GM19468 (cell line): ENCODE measurements around the gene CDH1.
A peak's percentile ranks its signal among the peaks of the same experiment; 100 is the strongest.

Experiments
- ATAC-seq: cut with Tn5 transposase; IDR thresholded peaks from one replicate; pipeline ENCODE4 v1.9.1; 2021; ENCODE audit warnings: mild to moderate bottlenecking, moderate library complexity, moderate number of reproducible peaks; ENCODE audit not compliant: unreplicated experiment; ENCODE audit errors: extremely low read depth

Gene CDH1

DNA sequence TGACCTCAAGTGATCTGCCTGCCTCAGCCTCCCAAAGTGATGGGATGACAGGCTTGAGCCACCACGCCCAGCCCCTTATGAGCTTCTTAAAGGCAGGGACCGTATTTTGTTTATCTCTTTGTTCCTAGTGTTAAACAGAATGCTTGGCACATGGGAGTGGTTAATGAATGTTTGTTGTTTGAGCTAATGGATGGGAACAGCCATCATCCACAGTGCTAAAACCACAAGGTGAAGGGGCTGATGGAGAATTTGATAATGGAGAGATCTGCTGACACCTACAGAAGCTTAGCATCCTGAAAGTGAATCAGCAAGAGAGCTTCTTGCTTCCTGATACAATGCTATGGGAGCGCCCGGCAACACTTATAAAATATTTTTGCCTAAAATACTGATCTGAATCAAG, 8.6 kb upstream of the CDH1 start:
- ATAC-seq: no peak

DNA sequence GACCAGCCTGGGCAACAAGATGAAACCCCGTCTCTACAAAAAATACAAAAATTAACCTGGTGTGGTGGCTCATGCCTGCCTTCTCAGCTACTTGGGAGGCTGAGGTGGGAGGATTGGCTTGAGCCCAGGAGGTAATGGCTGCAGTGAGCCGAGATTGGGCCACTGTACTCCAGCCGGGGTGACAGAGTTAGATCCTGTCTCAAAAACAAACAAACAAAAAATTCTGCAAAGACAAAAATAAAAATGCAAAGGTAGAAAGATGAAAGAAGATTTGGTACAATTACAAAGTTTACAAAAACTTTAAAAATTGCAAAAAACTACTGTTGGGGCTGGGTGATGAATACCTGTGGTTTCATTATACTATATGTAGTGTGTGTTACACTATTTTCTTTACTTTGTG, 5.5 kb upstream of the CDH1 start:
- no peak for ATAC-seq

DNA sequence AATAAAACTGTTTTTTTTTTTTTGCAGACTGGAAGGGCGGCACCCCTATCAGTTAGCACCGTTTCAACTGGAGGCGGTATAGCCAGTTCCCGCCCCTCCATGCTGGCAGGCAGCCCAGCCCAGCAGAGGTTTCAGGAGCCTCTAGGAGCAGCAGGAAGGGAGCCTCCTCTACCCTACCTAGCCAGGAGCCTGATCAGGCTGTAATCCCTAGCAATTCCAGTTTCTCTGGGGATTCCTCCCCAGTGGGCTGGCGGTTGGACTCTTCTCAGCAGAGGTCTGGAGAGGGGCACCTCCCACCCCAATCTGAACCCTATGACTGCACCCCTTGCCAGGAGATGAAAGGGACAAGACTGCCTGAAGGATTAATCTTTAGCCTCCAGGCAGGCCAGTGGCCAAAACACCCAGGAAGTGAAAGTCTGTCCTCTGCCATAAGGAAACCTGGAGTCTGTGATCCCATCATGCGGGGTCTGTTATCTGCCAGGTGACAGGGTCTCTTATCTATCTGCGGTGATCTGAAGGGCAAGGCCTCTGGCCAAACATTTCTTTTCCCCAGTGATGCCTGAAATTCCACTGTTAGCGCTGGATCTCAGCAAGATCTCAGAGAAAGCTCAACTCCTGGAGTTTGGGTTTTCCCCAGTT, 4.9 kb upstream of the CDH1 start:
- ATAC-seq: no peak

DNA sequence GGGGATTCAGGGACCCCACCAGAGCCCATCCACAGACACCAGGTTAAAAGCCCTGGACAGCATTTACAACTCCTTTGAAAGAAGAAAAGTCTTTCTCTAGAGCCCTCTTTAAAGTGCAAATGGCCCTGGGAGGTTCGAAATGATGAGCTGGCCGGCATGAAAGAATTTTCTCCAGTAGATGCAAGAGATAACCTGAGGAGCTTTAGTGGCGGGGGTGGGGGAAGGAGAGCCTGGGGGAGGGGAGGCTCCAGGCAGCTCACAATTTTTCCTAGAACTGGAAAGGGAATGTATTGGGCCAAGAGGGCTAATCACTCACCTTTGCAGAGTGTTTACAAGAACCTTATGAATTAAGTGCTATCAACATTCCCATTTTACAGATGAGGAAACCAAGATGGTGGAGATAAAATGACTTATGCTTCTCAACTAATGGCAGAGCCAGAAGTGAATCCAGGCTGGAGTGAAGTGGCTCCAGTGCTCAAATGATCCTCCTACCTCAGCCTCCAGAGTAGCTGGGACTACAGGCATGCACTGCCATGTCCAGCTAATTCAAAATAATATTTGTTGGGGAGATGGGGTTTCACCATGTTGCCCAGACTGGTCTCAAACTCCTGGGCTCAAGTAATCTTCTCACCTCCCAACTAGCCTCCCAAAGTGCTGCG, 4.2 kb upstream of the CDH1 start:
- no peak for ATAC-seq

DNA sequence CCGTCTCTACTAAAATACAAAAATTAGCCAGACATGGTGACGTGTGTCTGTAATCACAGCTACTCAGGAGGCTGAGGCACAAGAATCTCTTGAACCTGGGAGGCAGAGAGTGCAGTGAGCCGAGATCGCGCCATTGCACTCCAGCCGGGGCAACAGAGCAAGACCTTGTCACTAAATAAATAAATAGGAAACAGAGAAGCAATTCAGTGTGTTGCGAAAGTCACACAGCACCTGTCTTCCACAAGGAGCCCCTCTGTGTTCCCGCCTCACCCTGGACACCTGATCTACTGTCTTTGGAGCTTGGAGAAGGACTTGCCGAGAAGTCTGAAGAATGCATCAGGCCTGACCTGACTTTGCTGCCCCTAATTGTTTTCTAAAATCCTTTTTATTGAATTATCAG, 3.5 kb upstream of the CDH1 start:
- ATAC-seq: no peak

DNA sequence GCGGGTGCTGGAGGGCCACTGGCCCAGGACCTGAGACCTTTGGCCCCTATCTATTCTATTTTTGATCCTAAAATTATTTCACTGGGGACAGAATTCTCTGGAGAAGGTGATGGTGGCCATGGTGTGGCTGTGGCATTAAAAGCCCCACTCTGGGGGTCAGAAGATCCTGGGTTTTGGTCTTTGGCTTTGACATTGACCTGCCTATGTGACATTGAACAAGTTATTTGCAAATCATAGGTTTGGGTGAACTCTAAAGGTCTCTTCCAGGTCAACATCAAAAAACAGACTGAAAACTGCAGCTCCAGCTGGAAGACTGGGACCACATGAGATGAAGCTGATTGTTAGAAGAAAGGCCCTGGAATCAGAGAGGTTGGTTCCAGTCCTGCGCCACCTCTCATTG, 2.3 kb upstream of the CDH1 start:
- no peak for ATAC-seq

DNA sequence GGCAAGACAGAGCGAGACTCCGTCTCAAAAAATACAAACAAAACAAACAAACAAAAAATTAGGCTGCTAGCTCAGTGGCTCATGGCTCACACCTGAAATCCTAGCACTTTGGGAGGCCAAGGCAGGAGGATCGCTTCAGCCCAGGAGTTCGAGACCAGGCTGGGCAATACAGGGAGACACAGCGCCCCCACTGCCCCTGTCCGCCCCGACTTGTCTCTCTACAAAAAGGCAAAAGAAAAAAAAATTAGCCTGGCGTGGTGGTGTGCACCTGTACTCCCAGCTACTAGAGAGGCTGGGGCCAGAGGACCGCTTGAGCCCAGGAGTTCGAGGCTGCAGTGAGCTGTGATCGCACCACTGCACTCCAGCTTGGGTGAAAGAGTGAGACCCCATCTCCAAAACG, 531 bp upstream of the CDH1 start:
- no peak for ATAC-seq

DNA sequence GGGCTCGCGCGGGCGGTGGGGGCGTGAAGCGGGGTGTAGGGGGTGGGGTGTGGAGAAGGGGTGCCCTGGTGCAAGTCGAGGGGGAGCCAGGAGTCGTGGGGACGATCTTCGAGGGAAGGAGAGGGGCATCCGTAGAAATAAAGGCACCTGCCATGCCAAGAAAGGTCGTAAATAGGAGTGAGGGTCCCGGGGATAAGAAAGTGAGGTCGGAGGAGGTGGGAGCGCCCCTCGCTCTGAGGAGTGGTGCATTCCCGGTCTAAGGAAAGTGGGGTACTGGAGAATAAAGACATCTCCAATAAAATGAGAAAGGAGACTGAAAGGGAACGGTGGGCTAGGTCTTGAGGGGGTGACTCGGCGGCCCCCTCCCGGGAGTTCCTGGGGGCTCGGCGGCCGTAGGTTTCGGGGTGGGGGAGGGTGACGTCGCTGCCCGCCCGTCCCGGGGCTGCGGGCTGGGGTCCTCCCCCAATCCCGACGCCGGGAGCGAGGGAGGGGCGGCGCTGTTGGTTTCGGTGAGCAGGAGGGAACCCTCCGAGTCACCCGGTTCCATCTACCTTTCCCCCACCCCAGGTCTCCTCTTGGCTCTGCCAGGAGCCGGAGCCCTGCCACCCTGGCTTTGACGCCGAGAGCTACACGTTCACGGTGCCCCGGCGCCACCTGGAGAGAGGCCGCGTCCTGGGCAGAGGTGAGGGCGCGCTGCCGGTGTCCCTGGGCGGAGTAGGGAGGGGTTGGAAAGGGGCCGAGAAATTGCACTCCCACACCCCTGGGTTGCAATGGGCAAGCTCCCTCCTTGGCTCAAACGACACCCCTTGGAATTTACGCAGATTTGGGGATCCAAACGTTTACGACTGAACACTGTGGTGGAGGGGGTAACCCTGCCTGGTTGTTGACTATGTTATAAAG, 888 bp downstream of the CDH1 start:
- no peak for ATAC-seq

DNA sequence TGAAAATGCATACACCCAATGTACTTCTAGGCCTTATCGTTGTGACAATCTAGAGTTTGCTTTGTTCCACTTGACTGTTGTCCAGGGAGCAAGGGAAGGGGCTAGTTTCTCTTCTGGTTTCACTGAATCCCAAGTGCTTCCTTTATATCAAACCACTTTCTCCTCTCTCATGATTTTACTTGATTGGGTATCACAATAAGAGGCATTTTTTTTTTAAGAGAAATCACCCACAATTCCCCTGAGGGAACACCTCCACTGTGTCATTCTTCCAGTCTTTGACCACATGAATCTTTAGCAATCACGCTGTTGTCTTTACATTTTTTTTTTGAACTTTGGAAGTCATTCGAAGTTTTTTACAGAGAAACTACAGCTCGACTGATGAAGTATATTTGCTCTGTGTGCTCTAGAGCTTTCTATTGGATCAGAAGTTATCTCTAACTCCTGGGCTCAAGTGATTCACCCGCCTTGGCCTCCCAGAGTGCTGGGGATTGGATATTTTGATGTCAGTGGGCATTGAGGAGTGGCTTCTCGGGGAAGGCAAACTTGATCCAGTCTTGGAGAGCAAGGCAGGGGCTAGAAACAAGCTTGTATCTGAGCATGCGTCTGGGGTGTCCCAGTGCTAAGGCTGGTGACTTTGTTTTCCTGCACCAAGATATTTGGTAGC, 3.0 kb downstream of the CDH1 start:
- no peak for ATAC-seq

DNA sequence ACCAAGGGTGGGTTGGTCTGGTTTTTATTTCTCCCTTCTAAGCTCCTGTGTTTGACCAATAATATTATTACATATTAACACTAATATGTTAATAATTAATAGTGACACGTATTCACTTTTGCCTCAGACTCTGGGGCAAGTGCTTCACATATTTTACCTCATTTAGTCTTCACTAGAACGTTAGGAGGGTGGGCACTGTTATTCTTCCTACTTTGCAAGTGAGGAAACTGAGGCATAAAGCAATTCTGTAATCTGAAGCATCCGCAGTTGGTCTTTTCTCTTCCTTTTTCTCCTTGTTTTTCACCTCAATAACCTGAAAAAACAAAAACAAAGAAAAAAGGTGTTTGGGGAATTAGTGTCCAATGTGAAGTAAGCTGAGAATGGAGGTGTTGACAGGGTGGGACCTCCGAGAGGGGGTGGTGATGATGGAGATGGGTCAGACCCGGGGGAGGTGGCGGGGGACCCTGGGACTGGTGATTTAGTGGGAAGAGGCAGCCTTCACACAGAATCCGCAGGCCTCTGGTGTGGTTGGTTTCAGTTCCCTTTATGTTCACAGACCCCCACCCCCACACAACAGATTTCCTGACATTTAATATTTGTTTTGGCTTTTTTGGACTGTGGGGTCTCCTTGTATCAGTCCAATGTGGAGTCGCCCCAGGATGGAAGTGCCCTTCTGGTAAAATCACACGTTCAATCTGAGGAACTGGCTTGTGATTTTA, 3.7 kb downstream of the CDH1 start:
- no peak for ATAC-seq

DNA sequence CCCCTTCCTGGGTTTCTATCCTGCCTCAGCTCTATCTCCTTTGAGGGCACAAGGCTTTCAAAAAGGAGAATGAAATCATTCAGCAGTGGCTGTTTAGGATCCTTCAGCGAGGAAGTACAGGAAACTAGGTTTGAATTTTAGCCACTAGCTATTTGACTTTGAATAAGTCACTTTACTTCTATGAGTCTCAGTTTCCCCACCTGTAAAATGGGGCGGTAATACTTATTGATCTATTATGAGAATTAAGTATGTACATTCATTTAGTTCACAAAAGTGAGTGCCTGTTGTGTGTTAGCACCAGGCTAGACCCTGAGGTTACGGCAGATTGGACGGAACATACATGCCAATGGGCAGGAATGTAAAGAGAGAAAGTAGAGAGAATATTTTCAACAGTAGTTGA, 6.6 kb downstream of the CDH1 start:
- no peak for ATAC-seq

DNA sequence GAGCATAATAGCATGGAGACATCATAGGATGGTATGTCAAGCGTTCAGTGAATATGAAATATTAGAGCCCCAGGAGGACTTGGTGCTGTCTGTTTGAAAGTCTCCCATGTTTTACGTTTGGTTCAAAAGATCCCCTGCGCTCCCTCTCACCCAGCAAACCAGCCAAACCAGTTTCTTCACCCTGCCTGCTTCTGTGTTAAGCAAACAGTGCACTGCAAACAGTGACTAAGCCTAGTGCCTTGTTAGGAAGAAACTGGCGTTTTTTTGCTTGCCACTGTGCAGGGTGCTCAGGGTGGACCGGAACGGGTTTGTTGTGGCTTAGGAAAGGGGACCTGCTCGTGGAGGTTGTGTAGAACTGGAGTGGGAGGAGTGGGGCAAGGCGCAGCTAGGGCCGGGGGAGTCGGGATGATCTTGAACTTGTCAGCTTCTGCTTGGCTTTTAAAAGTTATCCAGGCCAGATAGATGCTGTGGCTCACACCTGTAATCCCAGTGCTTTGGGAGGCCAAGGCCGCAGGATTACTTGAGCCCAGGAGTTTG, 7.7 kb downstream of the CDH1 start:
- no peak for ATAC-seq

DNA sequence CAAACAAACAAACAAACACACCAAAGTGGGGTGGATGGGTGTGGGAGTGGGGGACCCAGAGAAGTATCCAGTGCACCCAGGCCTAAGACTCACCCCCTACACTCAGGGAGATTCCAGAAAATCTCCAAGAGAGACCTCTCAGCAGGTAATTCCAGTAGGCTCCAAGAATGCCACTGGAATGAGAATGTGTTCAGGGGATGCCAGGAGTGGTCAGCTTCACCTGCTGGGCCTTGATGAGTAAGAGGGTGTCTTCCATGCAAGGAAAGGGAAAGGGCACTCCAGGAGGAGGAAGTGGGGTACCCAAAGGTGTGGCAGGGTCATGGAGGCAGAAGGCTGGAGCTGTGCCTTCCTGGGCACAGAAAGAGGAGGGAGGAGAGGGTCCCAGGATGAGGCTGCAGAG, 9.9 kb downstream of the CDH1 start:
- ATAC-seq: no peak

DNA sequence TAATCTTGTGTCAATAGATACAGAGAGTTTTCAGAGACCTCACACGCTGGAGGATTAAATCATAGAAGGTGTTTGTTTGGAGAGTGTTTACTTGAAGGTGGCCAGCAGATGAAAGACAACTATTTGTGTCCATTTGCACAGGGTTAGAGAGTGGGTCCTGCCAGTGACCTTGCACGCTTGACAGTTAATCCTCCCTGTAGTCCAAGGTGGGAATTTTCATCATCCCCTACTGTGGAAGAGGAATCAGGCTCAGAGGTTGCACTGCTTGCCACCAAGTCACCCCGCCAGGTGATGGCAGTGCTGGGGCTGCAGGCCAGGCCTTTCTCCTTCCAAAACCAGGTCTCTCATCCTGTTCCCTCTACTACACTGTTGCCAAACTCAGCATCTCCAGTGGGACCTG, 12.3 kb downstream of the CDH1 start:
- no peak for ATAC-seq

DNA sequence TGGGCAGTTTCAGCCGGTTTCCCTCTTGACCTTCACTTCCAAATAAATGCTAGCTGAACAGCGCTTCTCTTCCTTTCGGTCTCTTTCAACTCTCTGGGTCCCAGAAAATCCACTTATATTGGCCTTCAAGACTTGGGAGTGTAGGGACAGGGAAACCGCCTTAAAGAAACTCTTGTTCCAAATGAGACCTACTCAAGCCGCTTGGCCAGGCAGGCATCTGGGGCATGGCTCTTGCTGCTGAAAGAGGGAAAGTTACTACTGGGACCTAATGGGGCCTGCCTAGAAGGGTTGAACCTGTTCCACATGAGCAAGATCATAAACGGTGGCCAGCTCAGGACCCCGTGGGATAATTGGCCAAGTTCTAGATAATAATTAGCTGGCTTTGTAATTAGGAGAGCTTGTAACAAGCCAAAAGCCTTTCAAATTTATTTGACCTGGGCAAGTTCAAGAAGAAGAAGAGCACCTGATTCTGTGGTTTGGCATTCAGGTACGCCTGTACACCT, 13.2 kb downstream of the CDH1 start:
- no peak for ATAC-seq

DNA sequence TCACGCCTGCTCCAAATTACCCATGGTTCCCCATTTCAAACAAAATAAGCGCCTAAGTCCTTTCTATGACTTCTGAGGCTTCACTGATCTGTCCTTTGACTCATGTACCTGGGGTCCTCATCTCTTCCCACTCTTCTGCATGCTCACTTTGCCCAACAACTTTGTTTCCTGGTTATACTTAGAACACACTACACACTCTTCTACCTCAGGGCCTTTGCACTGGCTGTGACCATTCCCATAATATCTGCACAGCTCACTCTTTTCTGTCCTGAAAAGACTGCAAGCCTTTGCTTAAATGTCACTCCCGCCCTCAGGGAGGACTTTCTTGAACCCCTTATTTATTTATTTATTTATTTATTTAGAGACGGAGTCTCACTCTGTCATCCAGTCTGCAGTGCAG, 14.1 kb downstream of the CDH1 start:
- no peak for ATAC-seq

DNA sequence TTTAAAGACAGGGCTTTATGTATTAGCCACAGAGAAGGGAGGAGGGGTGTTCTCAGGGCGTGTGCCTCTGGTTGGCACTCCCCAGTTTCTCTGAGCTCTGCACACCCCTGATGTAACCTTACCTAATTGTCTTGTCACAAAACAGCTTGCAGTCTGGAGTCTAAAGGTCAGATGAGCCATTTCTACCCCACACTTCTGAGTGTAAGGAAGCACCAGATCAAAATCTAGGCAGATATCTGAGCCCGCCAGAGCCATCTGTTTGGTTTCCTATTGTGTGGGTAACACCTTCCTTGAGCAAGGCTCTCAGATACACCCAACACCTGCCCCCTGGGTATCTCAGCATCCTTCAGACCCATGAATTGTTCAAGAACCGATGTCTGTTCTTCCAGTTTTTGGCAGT, 15.5 kb downstream of the CDH1 start:
- ATAC-seq: no peak

DNA sequence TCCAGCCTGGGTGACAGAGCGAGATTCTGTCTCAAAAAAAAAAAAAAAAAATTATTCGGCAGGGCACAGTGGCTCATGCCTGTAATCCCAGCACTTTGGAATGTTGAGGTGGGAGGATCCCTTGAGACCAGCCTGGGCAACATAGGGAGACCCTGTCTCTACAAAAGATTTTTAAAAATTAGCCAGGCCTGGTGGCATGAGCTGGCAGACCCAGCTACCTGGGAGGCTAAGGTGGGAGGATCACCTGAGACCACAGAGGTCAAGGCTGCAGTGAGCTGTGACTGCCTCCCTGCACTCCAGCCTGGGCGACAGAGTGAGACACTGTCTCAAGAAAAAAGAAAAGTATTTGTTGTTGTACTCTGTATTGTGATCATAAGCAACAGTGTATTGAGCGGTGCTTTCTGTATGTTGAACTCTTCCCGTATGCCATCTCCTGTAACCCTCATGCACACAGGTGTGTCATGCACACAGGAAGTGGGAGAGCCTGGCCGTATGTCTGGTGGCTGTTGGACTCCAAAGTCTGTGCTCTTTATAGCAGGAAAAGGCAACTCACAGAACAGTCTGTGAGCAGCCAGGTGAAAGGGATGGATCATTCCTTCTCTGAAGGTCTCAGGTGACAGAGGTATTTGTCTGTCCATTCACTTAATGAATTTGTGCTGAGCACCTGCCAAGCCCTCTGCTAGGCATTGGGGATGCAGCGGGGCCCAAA, 17.1 kb downstream of the CDH1 start:
- no peak for ATAC-seq

DNA sequence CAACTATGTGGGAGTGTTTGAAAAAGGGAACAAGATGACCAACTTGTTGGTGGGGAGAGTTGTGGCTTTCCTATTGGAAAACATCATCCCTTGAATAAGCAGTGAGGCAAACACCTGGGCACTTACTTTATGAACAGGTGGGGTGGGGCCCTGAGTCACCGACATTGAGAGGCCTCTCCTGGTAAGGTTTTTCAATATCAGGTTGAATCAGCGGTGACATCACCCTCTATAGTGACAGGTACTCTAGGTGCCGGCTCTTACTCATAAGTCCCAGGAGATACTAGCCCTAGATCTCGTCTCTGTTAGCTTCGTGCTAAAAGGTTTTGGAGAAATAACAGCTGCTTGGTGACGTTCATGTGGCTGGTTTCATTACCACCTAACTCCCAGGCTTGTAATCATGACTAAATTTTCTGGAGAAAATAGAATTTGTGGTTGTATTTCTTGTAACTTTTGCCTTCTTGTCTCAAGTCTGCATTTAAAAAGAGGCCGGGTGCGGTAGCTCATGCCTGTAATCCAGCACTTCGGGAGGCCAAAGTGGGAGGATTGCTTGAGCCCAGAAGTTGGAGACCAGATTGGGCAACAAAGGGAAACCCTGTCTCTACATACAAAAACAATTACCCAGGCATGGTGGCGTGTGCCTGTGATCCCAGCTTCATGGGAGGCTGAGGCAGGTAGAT, 19.3 kb downstream of the CDH1 start:
- peak; percentile 42 for ATAC-seq
